G401 (cell line): ENCODE results near the gene CERS4. TPM values are rescaled to one million over a fixed set of nuclear protein-coding genes. Genes with fewer than 3 reads are reported as not detected.
"Not testable (repeated sequence)": the region's sequence is repeated elsewhere in the genome, so short reads cannot be mapped to it uniquely, and the experiment has no call there.

Experiments used
- DNase-seq: peaks from one replicate; pipeline ENCODE4 v3.0.0-alpha.2; 2015; ENCODE audit warnings: low spot score
- in situ Hi-C: cut with HindIII; loops from 2 replicates; pipeline ENCODE4 v1.10.0; 2016; ENCODE audit warnings: low sequenced_read_pairs, mixed read lengths
- total RNA-seq: library from RNA; depleted of rRNA; stranded (reverse); fragments of >200 nt; shearing (Covaris generic); gene quantifications from 2 replicates; pipeline ENCODE4 v1.2.3, GENCODE V29; 2014

CERS4 gene
- total RNA-seq, 1 experiment from 2014 or later, result 102 TPM

GRCh38 chr19:8240274-8241229 is 31.4 kb downstream of the CERS4 start:
- in situ Hi-C loops, result no loop called here
- peak; percentile 55 for DNase-seq

DNA sequence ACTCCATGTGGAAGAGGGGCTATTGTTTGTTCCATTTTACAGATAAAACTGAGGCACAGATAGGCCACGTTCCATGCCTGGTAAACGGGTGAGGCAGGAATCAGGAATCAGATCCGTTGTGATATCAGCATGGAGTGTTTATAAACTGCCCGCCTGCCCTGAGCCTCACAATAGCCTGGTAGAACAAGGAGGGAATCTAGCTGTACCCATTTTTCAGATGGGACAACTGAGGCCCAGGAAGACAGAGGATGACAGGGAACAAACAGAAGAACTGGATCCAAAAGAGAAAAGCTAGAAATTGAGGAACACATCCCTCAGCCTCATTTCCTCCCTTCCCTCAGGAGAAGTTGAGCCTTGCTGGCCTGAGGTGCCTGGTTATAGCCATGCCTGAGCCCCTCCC is 32.5 kb downstream of the CERS4 start:
- in situ Hi-C loops, result no loop called here
- DNase-seq, result no peak

DNA sequence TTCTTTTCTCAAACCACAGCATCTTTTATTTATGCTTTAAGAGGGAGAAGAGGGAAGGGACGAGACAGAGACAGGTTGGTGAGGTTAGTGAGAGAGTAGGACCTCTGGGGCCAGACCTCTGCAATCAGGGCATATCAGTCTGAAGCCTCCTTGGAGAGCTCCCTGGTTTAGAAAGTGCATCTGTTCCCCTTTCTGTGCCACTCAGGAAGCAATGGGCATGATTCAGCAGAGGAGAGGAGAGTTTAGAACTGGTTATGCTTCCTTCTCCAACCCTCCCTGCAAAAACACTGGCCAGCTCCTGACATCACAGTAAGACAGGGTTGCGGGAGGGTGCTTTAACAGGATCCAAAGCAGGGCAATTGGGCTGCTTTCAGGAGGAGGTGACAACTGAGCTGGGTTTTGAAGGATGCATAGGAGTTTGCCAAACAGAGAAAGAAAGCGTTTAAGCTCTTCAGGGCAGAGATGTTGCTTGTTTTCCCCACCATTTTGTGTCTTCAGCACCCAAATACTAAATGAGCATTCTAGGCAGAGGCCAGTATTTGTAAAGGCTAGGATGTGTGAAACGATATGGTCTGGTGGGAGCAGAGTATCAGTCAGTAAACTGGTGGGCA is 33.1 kb downstream of the CERS4 start:
- DNase-seq, result no peak
- in situ Hi-C loops, result no loop called here

- DNase-seq, result no peak
- in situ Hi-C loops, result no loop called here
Measured at GRCh38 chr19:8243146-8243545, 34.0 kb downstream of the CERS4 start.

- no peak for DNase-seq
- in situ Hi-C loops, result no loop called here
Measured at GRCh38 chr19:8244442-8244841, 35.3 kb downstream of the CERS4 start.

DNA sequence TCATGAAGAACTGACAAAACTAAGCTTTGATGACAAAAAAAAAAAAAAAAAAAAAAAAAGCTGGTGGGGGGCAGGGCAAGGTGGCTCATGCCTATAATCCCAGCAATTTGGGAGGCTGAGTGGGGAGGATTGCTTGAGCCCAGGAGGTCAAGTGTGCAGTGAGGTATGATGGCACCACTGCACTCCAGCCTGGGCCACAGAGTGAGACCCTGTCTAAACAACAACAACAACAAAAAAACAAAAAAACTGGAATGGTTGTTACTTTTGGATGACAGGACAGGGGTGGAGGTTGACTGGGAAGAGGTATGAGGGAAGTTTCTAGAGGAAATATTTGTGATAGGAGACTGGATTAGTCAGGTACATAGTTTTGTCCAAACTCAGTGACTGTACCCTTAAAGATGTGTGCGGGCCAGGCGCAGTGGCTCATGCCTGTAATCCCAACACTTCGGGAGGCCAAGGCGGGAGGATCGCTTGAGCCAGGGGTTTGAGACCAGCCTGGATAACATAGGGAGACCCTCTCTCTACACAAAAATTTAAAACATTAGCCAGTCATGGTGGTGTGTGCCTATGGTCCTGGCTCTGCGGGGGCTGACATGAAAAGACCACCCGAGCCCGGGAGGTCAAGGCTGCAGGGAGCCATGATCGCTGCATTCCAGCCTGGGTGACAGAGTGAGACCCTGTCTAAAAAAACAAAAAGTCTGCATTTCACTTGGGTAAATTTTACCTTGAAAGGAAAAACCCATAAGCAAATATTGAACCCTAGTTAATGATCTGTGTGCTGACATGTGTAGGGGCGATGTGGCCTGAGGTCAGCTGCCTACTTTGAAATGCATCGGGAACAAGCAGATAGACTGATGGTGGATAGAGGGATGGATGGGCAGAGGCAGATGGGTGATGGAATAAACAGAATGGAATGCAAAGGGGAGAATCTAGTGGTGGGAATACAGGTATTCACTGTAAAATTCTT is 37.0 kb downstream of the CERS4 start:
- DNase-seq, result no peak
- in situ Hi-C loops, result no loop called here

DNA sequence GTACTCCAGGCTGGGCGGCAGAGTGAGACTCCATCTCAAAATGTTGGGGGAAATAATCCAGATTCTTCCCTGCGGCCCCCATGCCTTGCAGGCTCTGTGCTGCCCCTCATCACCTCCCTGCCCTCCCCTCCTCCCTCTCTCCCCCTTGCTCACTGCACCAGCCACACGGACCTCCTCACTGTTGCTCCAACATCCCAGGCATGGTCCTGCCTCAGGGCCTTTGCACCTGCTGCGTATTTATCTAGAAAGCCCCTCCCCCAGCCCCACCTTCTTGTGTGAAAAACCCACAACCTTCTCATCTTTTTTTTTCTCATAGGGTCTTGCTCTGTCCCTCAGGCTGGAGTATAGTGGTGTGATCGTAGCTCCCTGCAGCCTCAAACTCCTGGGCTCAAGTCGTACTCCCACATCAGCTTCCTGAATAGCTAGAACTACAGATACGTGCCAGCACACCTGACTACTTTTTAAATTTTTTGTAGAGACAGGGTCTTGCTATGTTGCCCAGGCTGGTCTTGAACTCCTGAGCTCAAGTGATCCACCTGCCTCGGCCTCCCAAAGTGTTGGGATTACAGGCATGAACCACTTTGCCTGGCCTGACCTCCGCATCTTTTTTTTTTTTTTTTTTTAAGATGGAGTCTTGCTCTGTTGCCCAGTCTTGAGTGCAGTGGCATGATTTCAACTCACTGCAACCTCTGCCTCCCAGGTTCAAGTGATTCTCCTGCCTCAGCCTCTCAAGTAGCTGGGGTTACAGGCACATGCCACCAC is 38.1 kb downstream of the CERS4 start:
- DNase-seq, in situ Hi-C loops: not testable (repeated sequence)

GRCh38 chr19:8248348-8249328 is 39.5 kb downstream of the CERS4 start:
- DNase-seq, result no peak
- in situ Hi-C loops, result no loop called here

GRCh38 chr19:8250596-8250995 is 41.4 kb downstream of the CERS4 start:
- in situ Hi-C loops, result no loop called here
- DNase-seq, result no peak

GRCh38 chr19:8251025-8251472 is 41.9 kb downstream of the CERS4 start:
- peak; percentile 87 for DNase-seq
- in situ Hi-C loops, result no loop called here

DNA sequence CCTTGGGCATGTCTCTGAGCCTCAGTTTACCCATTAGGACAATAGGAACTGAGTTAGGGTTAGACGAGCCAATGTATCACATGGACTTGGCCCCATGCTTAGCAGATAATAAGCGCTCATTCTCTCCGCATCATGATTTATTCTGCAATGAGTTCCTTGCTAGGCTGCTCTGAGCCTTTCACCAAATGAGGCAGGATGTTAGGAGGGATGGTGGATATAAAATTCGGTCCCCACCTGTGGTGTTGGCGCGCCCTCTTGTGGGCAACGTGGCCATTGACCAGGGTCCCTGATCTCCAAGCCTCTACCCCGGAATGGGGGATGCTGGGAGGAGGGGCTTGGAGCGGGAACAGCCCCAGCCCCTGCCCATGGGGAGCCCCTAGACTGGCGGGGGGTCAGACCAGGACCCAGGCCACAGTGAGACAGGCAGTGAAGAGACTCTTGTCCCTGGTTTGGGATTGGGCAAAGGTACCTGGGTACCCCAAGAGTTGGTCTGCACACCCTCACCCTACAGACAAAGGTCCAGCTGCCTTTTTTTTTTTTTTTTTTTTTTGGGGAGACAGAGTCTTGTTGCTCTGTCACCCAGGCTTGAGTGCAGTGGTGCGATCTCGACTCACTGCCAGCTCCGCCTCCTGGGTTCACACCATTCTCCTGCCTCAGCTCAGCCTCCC is 43.9 kb downstream of the CERS4 start:
- in situ Hi-C loops, result no loop called here
- peak; percentile 85 for DNase-seq

DNA sequence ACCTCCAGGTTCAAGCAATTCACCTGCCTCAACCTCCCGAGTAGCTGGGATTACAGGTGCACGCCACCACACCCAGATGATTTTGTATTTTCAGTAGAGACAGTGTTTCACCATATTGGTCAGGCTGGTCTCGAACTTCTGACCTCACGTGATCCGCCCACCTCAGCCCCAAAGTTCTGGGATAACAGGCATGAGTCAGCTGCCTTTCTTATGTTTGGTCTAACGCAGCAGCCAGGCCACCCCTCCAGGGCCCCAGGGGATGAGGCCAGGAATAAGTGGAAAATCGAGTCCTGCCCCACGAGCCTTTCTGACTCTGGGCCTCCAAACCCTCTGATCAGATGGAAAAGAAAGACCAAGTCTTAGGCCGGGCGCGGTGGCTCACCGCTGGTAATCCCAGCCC is 44.5 kb downstream of the CERS4 start:
- in situ Hi-C loops, result no loop called here
- DNase-seq, result no peak

GRCh38 chr19:8254286-8255001 is 45.3 kb downstream of the CERS4 start:
- in situ Hi-C loops, result no loop called here

DNA sequence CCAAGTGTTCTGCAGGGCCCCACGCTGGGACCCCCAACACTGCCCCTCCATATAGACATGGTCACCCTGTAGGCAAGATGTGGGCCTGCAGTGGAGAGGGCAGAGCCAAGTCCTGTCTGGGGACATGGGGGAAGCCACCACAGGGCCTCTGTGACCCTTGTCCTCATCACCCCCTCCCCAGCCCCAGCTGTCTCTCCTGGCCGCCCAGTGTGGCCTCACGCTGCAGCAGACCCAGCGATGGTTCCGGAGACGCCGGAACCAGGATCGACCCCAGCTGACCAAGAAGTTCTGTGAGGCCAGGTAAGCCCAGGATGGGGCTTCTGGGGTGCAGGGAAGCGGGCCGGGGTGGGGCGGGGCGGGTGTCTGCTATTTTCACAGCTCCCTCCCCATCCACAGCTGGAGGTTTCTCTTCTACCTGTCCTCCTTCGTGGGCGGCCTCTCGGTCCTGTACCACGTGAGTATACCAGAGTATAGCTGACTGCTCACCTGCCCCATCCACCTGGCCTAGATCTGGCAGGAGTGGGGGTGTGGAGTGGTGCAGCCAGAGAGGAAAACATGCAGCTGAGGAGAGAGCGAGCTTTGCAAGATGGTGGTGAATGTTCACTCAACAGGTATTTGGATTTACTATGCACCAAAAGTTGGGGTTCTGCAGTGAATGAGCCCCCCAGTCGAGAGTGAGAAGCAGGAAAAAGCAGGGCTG is 46.4 kb downstream of the CERS4 start:
- in situ Hi-C loops, result no loop called here

More at GRCh38 chr19:8254286-8255001, 45.3 kb downstream of the CERS4 start:
- no peak for DNase-seq

GRCh38 chr19:8256276-8257051 is 47.3 kb downstream of the CERS4 start:
- in situ Hi-C loops, result no loop called here
- DNase-seq, result no peak

More for the DNA sequence above, 46.4 kb downstream of the CERS4 start:
- no peak for DNase-seq
